Uterus (tissue), 2 donors: ENCODE measurements around the gene CCDC40.

Experiments used
- POLR2A ChIP-seq, 2 donors: fragments of 450-650 bp; IDR thresholded peaks; one replicate each; pipeline ENCODE4 v1.6.1; 2016; ENCODE audit warnings: antibody characterized with exemption in 2 of 2, mild to moderate bottlenecking in 1 of 2, moderate library complexity in 1 of 2
- TF ChIP-seq, protein P1 (sequence below), 4 experiments: fragments of 200-600 bp in 2 of 4; fragments of 450-650 bp in 2 of 4; sonication (generic) in 2 of 4; IDR thresholded peaks; one replicate each; pipeline ENCODE4 v1.5.1; 2016 to 2019; ENCODE audit warnings: antibody characterized with exemption in 4 of 4, mild to moderate bottlenecking in 2 of 4, moderate library complexity in 1 of 4

DNA sequence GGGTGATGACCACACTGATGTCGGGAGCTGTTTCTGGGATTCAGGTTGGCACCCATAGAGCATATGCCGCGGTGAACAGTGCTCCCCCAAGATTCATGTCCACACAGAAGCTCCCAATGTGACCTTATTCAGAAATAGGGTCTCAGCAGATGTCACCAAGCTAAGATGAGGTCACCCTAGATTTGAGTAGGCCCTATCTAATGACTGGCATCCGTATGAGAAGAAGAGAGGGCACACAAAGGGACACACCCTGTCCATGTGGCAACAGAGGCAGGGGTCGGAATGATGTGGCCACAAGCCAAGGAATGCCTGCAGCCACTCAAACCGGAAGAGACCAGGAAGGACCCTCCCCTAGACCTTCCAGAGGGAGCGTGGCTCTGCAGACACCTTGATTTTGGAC is 36.3 kb upstream of the CCDC40 start:
- no peak for TF ChIP-seq POLR2A (IDR thresholded peaks at IDR 0.05)
- TF ChIP-seq, protein P1, sequence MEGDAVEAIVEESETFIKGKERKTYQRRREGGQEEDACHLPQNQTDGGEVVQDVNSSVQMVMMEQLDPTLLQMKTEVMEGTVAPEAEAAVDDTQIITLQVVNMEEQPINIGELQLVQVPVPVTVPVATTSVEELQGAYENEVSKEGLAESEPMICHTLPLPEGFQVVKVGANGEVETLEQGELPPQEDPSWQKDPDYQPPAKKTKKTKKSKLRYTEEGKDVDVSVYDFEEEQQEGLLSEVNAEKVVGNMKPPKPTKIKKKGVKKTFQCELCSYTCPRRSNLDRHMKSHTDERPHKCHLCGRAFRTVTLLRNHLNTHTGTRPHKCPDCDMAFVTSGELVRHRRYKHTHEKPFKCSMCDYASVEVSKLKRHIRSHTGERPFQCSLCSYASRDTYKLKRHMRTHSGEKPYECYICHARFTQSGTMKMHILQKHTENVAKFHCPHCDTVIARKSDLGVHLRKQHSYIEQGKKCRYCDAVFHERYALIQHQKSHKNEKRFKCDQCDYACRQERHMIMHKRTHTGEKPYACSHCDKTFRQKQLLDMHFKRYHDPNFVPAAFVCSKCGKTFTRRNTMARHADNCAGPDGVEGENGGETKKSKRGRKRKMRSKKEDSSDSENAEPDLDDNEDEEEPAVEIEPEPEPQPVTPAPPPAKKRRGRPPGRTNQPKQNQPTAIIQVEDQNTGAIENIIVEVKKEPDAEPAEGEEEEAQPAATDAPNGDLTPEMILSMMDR (IDR thresholded peaks at IDR 0.05): no peak
